A549 (cell line): ENCODE data around the gene GLUD2. TPM values are rescaled to one million over a fixed set of nuclear protein-coding genes. Genes with fewer than 3 reads are reported as not detected.

Experiments used
- ATAC-seq, 2 experiments: fragments of 200-7000 bp in 1 of 2; fragments of >200 bp in 1 of 2; cut with Nextera tagmentation in 1 of 2; cut with Tn5 transposase in 1 of 2; 3 replicates each; pipeline versions ENCODE4 v1.8.0 to v1.9.1; 2018 to 2020; ENCODE audit warnings: mild to moderate bottlenecking in 1 of 2, moderate library complexity in 1 of 2
- CTCF ChIA-PET: fragments of 300-600 bp; sonication (Branson Sonifier 250); formaldehyde crosslinking; extraction: SDS; loops from one replicate; lab custom pipeline; 2021; ENCODE audit warnings: antibody characterized with exemption, inconsistent platforms; lab: Yijun Ruan, JAX
- POLR2A ChIA-PET: fragments of 350-600 bp; formaldehyde crosslinking; extraction: SDS; loops from one replicate; lab custom pipeline; 2021; ENCODE audit warnings: antibody characterized with exemption, inconsistent platforms; lab: Yijun Ruan, JAX
- DNase-seq, 2 experiments: peaks; one replicate each; pipeline versions ENCODE4 v3.0.0 to v3.0.0-alpha.2; 2011 to 2016; ENCODE audit warnings: low read depth in 1 of 2, low spot score in 1 of 2
- FAIRE-seq: peaks from 2 replicates; lab custom pipeline; 2011; peaks lifted over from hg19 to GRCh38; lab: Jason Lieb, UNC
- H3K27ac ChIP-seq, 2 experiments: fragments of >200 bp; sonication (Bioruptor Twin); formaldehyde crosslinking; 3 replicates each; pipeline ENCODE4 v1.5.1; 2016 to 2017
- H3K4me1 ChIP-seq: fragments of >200 bp; sonication (Bioruptor Twin); formaldehyde crosslinking; 3 replicates; pipeline ENCODE4 v1.6.1; 2016
- H3K4me2 ChIP-seq: fragments of >200 bp; sonication (Bioruptor Twin); formaldehyde crosslinking; 3 replicates; pipeline ENCODE4 v1.6.1; 2016
- H3K4me3 ChIP-seq: fragments of >200 bp; sonication (Bioruptor Twin); formaldehyde crosslinking; 3 replicates; pipeline ENCODE4 v1.5.1; 2016
- H3K9me3 ChIP-seq: fragments of >200 bp; sonication (Bioruptor Twin); formaldehyde crosslinking; 3 replicates; pipeline ENCODE4 v1.6.1; 2016
- CBX8 ChIP-seq: fragments of 200-600 bp; sonication (generic); IDR thresholded peaks from 2 replicates; pipeline ENCODE4 v1.6.1; 2016
- GATA3 ChIP-seq: IDR thresholded peaks from 2 replicates; pipeline ENCODE4 v1.6.1; 2012; ENCODE audit warnings: borderline replicate concordance
- HOXB5 ChIP-seq: fragments of 250-450 bp; sonication (Bioruptor Pico); IDR thresholded peaks from 2 replicates; pipeline ENCODE4 v1.5.0; 2020; ENCODE audit warnings: mild to moderate bottlenecking, moderate library complexity
- JUNB ChIP-seq: fragments of >200 bp; sonication (Bioruptor Twin); formaldehyde crosslinking; IDR thresholded peaks from 2 replicates; pipeline ENCODE4 v1.6.1; 2016
- MAFK ChIP-seq: fragments of 450-650 bp; IDR thresholded peaks from 2 replicates; pipeline ENCODE4 v1.6.1; 2014; ENCODE audit not compliant: partially characterized antibody
- RCOR1 ChIP-seq: fragments of 150-350 bp; IDR thresholded peaks from 2 replicates; pipeline ENCODE4 v1.6.1; 2014; ENCODE audit warnings: antibody characterized with exemption, low read length, low read depth
- WGBS: methylation state at CpG from one replicate; pipeline ENCODE4 v1.1.6; 2017; ENCODE audit errors: missing lambda C conversion rate; 5-methylcytosine and 5-hydroxymethylcytosine counted together
- polyA plus RNA-seq, 4 experiments: library from polyadenylated mRNA; depleted of rRNA in 3 of 4; stranded (reverse); fragments of >200 nt; fragmentation: RNase III in 1 of 4; extraction: RNeasy Plus Mini Kit Qiagen cat#74134 plus additional on column Dnase treatment in 1 of 4; gene quantifications; 2 replicates in 3 of 4; 3 replicates in 1 of 4; pipeline ENCODE4 v1.2.3, GENCODE V29; 2011 to 2017

GLUD2 gene
- polyA plus RNA-seq, 2 of the 4 experiments (the other 2 are of a cell fraction), result 2.8 to 4.2 TPM

GRCh38 chrX:121093011-121093410, 45.6 kb downstream of the GLUD2 start:
- no peak for DNase-seq
- WGBS, result 8% methylated on average over 2 of the region's 2 CpGs
- Histone ChIP-seq H3K4me2 (no peak overlapping the region), H3K4me3 (no peak overlapping the region), H3K27ac (no peak overlapping the region), H3K9me3 (no peaks in the 10 kb centered on the region), H3K4me1 (no peaks in the 10 kb centered on the region)
- CTCF ChIA-PET, result no interaction called here
- ATAC-seq, result no peak
- peak; percentile 39 for FAIRE-seq
- POLR2A ChIA-PET, result no interaction called here
- TF ChIP-seq HOXB5 (no peak), RCOR1 (no peak), CBX8 (no peak), MAFK (no peak), GATA3 (no peak), JUNB (no peak)

Other genes starting within 250 kb of the GLUD2 start
- gene CT47B1, start 171.7 kb upstream of the GLUD2 start, polyA plus RNA-seq (2011; rRNA removed), result not detected in 2 replicates
- not detected in 3 replicates for gene CT47B1, start 171.7 kb upstream of the GLUD2 start, polyA plus RNA-seq (2017; fragmentation: RNase III; extraction: RNeasy Plus Mini Kit Qiagen cat#74134 plus additional on column Dnase treatment)
- not detected in 2 replicates for gene CT47A11, start 110.5 kb upstream of the GLUD2 start, polyA plus RNA-seq (2011; rRNA removed)
- not detected in 3 replicates for gene CT47A11, start 110.5 kb upstream of the GLUD2 start, polyA plus RNA-seq (2017; fragmentation: RNase III; extraction: RNeasy Plus Mini Kit Qiagen cat#74134 plus additional on column Dnase treatment)
- not detected in 2 replicates for gene CT47A10, start 105.6 kb upstream of the GLUD2 start, polyA plus RNA-seq (2011; rRNA removed)
- gene CT47A10, start 105.6 kb upstream of the GLUD2 start, polyA plus RNA-seq (2017; fragmentation: RNase III; extraction: RNeasy Plus Mini Kit Qiagen cat#74134 plus additional on column Dnase treatment), result not detected in 3 replicates
- gene CT47A9, start 100.7 kb upstream of the GLUD2 start, polyA plus RNA-seq (2011; rRNA removed), result not detected in 2 replicates
- not detected in 3 replicates for gene CT47A9, start 100.7 kb upstream of the GLUD2 start, polyA plus RNA-seq (2017; fragmentation: RNase III; extraction: RNeasy Plus Mini Kit Qiagen cat#74134 plus additional on column Dnase treatment)
- not detected in 2 replicates for gene CT47A8, start 95.9 kb upstream of the GLUD2 start, polyA plus RNA-seq (2011; rRNA removed)
- gene CT47A8, start 95.9 kb upstream of the GLUD2 start, polyA plus RNA-seq (2017; fragmentation: RNase III; extraction: RNeasy Plus Mini Kit Qiagen cat#74134 plus additional on column Dnase treatment), result not detected in 3 replicates
- not detected in 2 replicates for gene CT47A7, start 91.0 kb upstream of the GLUD2 start, polyA plus RNA-seq (2011; rRNA removed)
- gene CT47A7, start 91.0 kb upstream of the GLUD2 start, polyA plus RNA-seq (2017; fragmentation: RNase III; extraction: RNeasy Plus Mini Kit Qiagen cat#74134 plus additional on column Dnase treatment), result not detected in 3 replicates
- gene CT47A6, start 86.1 kb upstream of the GLUD2 start, polyA plus RNA-seq (2011; rRNA removed), result not detected in 2 replicates
- gene CT47A6, start 86.1 kb upstream of the GLUD2 start, polyA plus RNA-seq (2017; fragmentation: RNase III; extraction: RNeasy Plus Mini Kit Qiagen cat#74134 plus additional on column Dnase treatment), result not detected in 3 replicates
- not detected in 2 replicates for gene CT47A5, start 81.3 kb upstream of the GLUD2 start, polyA plus RNA-seq (2011; rRNA removed)
- not detected in 3 replicates for gene CT47A5, start 81.3 kb upstream of the GLUD2 start, polyA plus RNA-seq (2017; fragmentation: RNase III; extraction: RNeasy Plus Mini Kit Qiagen cat#74134 plus additional on column Dnase treatment)
- gene CT47A4, start 76.4 kb upstream of the GLUD2 start, polyA plus RNA-seq (2011; rRNA removed), result not detected in 2 replicates
- not detected in 3 replicates for gene CT47A4, start 76.4 kb upstream of the GLUD2 start, polyA plus RNA-seq (2017; fragmentation: RNase III; extraction: RNeasy Plus Mini Kit Qiagen cat#74134 plus additional on column Dnase treatment)
- gene CT47A3, start 71.5 kb upstream of the GLUD2 start, polyA plus RNA-seq (2011; rRNA removed), result not detected in 2 replicates
- gene CT47A3, start 71.5 kb upstream of the GLUD2 start, polyA plus RNA-seq (2017; fragmentation: RNase III; extraction: RNeasy Plus Mini Kit Qiagen cat#74134 plus additional on column Dnase treatment), result not detected in 3 replicates
- not detected in 2 replicates for gene CT47A2, start 66.7 kb upstream of the GLUD2 start, polyA plus RNA-seq (2011; rRNA removed)
- gene CT47A2, start 66.7 kb upstream of the GLUD2 start, polyA plus RNA-seq (2017; fragmentation: RNase III; extraction: RNeasy Plus Mini Kit Qiagen cat#74134 plus additional on column Dnase treatment), result not detected in 3 replicates
- gene CT47A1, start 61.9 kb upstream of the GLUD2 start, polyA plus RNA-seq (2011; rRNA removed), result not detected in 2 replicates
- not detected in 3 replicates for gene CT47A1, start 61.9 kb upstream of the GLUD2 start, polyA plus RNA-seq (2017; fragmentation: RNase III; extraction: RNeasy Plus Mini Kit Qiagen cat#74134 plus additional on column Dnase treatment)